VCaP (cell line): Measurements from ENCODE around the gene KISS1.

Experiments used
- H3K27ac ChIP-seq: fragments of 450-650 bp; 2 replicates; pipeline ENCODE4 v1.5.1; 2017
- TF ChIP-seq, protein P1 (sequence below): fragments of 450-650 bp; conservative IDR thresholded peaks from 2 replicates; pipeline ENCODE4 v1.5.1; 2017; ENCODE audit warnings: mild to moderate bottlenecking, moderate library complexity

KISS1 gene

GRCh38 chr1:204186597-204186996 lies 9.7 kb downstream of the KISS1 start:
- TF ChIP-seq, protein P1, sequence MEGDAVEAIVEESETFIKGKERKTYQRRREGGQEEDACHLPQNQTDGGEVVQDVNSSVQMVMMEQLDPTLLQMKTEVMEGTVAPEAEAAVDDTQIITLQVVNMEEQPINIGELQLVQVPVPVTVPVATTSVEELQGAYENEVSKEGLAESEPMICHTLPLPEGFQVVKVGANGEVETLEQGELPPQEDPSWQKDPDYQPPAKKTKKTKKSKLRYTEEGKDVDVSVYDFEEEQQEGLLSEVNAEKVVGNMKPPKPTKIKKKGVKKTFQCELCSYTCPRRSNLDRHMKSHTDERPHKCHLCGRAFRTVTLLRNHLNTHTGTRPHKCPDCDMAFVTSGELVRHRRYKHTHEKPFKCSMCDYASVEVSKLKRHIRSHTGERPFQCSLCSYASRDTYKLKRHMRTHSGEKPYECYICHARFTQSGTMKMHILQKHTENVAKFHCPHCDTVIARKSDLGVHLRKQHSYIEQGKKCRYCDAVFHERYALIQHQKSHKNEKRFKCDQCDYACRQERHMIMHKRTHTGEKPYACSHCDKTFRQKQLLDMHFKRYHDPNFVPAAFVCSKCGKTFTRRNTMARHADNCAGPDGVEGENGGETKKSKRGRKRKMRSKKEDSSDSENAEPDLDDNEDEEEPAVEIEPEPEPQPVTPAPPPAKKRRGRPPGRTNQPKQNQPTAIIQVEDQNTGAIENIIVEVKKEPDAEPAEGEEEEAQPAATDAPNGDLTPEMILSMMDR = no peak
- H3K27ac ChIP-seq = no peak overlapping the region

DNA sequence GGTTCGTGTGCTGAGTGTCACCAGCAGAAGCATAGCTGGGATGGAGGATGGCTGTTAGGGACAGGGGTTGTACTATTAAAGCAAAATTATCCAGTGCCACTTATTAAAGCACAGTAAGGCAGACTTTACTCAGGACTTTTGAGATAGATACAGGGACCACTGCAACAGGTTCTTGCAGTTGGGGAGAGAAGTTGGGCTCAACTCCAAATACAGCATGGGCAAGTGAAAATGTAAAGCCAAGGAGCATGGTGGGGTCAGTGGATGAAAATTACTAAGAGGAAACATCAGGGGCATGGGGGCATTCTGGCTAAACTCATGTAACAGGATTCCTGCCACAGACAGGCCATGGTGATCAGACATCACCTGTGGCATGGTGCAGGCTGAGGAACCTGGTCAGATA lies 15.2 kb downstream of the KISS1 start:
- H3K27ac ChIP-seq = no peak overlapping the region
- TF ChIP-seq, protein P1 = no peak

GRCh38 chr1:204180133-204180532 lies 16.2 kb downstream of the KISS1 start:
- no peak overlapping the region for H3K27ac ChIP-seq
- TF ChIP-seq, protein P1 = no peak

GRCh38 chr1:204178487-204179281 lies 17.6 kb downstream of the KISS1 start:
- no peak overlapping the region for H3K27ac ChIP-seq
- TF ChIP-seq, protein P1 = no peak

DNA sequence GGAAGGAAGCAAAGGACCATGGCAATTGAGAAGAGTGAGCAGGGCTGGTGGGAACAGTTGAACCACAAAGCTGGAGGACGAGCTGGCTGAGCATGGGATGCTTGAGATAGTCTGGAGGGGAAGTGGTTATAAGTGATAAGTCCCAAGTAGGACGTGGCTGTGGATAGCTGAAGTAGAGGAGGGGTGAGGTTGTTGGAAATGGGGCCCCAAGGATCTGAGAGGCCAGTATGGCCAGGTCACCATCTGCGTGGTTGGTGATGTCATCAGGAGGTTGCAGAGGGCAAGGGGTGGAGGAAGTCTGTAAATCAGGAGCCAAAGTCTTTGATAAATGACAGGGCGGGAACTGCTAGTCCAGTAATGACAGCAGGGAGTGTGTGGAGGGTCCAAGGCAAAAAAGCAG lies 19.2 kb downstream of the KISS1 start:
- no peak overlapping the region for H3K27ac ChIP-seq
- TF ChIP-seq, protein P1 = no peak

DNA sequence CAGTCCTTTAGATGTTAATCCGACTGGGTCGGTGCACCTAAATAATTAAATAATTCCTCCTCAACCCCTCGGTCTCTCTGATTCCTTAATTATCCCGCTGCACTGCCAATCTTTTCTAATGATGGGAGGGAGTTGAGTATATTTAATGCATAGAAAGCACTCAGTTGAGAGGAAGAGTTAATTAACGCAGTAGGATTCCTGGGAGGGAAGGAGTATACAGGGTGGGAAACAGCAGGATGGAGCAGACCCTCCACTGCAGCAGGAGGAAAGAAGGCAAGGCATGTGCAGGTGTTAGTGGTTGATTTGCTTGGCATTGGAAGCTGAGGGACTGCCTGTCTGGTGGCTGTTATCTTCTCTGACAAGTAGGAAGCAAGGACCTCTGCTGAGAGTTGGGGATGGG lies 20.2 kb downstream of the KISS1 start:
- H3K27ac ChIP-seq = no peak overlapping the region
- TF ChIP-seq, protein P1 = no peak

- H3K27ac ChIP-seq = no peak overlapping the region
- TF ChIP-seq, protein P1 = no peak
Measured at GRCh38 chr1:204174958-204175357, 21.3 kb downstream of the KISS1 start.
